Neural progenitor cell (in vitro differentiated cells): ENCODE results near the gene ITGB5. TPM values are rescaled to one million over a fixed set of nuclear protein-coding genes. Genes with fewer than 3 reads are reported as not detected.
"Not testable (repeated sequence)": the region's sequence is repeated elsewhere in the genome, so short reads cannot be mapped to it uniquely, and the experiment has no call there.

Source experiments
- DNase-seq: peaks from one replicate; pipeline ENCODE4 v3.0.0-alpha.2; 2016; ENCODE audit warnings: low spot score
- H2AFZ ChIP-seq: fragments of 200-600 bp; sonication (generic); replicated peaks from 2 replicates; pipeline ENCODE4 v1.6.1; 2016; ENCODE audit warnings: antibody characterized with exemption
- H3F3A ChIP-seq: fragments of 200-600 bp; sonication (generic); 2 replicates; pipeline ENCODE4 v1.6.1; 2016; ENCODE audit warnings: antibody characterized with exemption, low read depth
- H3K27ac ChIP-seq: fragments of 200-600 bp; sonication (generic); 2 replicates; pipeline ENCODE4 v1.5.1; 2016; ENCODE audit warnings: mild to moderate bottlenecking
- H3K27me3 ChIP-seq: fragments of 200-600 bp; sonication (generic); 2 replicates; pipeline ENCODE4 v1.6.1; 2016; ENCODE audit warnings: mild to moderate bottlenecking, moderate library complexity
- H3K36me3 ChIP-seq: fragments of 200-600 bp; sonication (generic); 2 replicates; pipeline ENCODE4 v1.5.1; 2016
- H3K4me1 ChIP-seq: fragments of 200-600 bp; sonication (generic); 2 replicates; pipeline ENCODE4 v1.6.1; 2016; ENCODE audit warnings: mixed run types
- H3K4me2 ChIP-seq: fragments of 200-600 bp; sonication (generic); 2 replicates; pipeline ENCODE4 v1.6.1; 2016
- H3K4me3 ChIP-seq: fragments of 200-600 bp; sonication (generic); 2 replicates; pipeline ENCODE4 v1.5.1; 2016
- H3K79me2 ChIP-seq: fragments of 200-600 bp; sonication (generic); 2 replicates; pipeline ENCODE4 v1.6.1; 2016; ENCODE audit warnings: low read depth
- H3K9ac ChIP-seq: fragments of 200-600 bp; sonication (generic); 2 replicates; pipeline ENCODE4 v1.6.1; 2016
- H3K9me3 ChIP-seq: fragments of 200-600 bp; sonication (generic); 2 replicates; pipeline ENCODE4 v1.5.1; 2016; ENCODE audit warnings: low read depth
- H4K20me1 ChIP-seq: fragments of 200-600 bp; sonication (generic); 2 replicates; pipeline ENCODE4 v1.6.1; 2016; ENCODE audit warnings: low read depth
- H3K27ac Mint-ChIP-seq: 3 replicates; pipeline ENCODE4 v1.8.0; 2021; ENCODE audit warnings: mixed read lengths
- H3K27me3 Mint-ChIP-seq: 2 replicates; pipeline ENCODE4 v1.8.0; 2022; ENCODE audit warnings: low read depth, mild to moderate bottlenecking, inconsistent platforms, moderate library complexity, mixed read lengths; ENCODE audit not compliant: insufficient read depth
- H3K36me3 Mint-ChIP-seq: 3 replicates; pipeline ENCODE4 v1.8.0; 2021; ENCODE audit warnings: mixed read lengths
- H3K4me1 Mint-ChIP-seq: 3 replicates; pipeline ENCODE4 v1.8.0; 2021; ENCODE audit warnings: mixed read lengths
- H3K4me3 Mint-ChIP-seq: 3 replicates; pipeline ENCODE4 v1.8.0; 2021; ENCODE audit warnings: mild to moderate bottlenecking, moderate library complexity, mixed read lengths
- H3K9me3 Mint-ChIP-seq: 3 replicates; pipeline ENCODE4 v1.8.0; 2020; ENCODE audit warnings: mixed read lengths
- EZH2 ChIP-seq: fragments of 200-600 bp; sonication (generic); IDR thresholded peaks from 2 replicates; pipeline ENCODE4 v1.6.1; 2017; ENCODE audit warnings: antibody characterized with exemption, mild to moderate bottlenecking, moderate library complexity
- EZH2phosphoT487 ChIP-seq: fragments of 200-600 bp; sonication (generic); IDR thresholded peaks from 2 replicates; pipeline ENCODE4 v1.6.1; 2017; ENCODE audit warnings: antibody characterized with exemption
- total RNA-seq: library from RNA; depleted of rRNA; stranded (reverse); fragments of >200 nt; gene quantifications from 2 replicates; pipeline ENCODE4 v1.2.3, GENCODE V29; 2015; ENCODE audit warnings: low replicate concordance
- TF ChIP-seq, protein P1 (sequence below): fragments of 200-600 bp; sonication (generic); IDR thresholded peaks from 2 replicates; pipeline ENCODE4 v1.5.1; 2017; ENCODE audit warnings: antibody characterized with exemption, mild to moderate bottlenecking

Gene ITGB5
- total RNA-seq, 1 donor from 2014 or later: 55.8 TPM

DNA sequence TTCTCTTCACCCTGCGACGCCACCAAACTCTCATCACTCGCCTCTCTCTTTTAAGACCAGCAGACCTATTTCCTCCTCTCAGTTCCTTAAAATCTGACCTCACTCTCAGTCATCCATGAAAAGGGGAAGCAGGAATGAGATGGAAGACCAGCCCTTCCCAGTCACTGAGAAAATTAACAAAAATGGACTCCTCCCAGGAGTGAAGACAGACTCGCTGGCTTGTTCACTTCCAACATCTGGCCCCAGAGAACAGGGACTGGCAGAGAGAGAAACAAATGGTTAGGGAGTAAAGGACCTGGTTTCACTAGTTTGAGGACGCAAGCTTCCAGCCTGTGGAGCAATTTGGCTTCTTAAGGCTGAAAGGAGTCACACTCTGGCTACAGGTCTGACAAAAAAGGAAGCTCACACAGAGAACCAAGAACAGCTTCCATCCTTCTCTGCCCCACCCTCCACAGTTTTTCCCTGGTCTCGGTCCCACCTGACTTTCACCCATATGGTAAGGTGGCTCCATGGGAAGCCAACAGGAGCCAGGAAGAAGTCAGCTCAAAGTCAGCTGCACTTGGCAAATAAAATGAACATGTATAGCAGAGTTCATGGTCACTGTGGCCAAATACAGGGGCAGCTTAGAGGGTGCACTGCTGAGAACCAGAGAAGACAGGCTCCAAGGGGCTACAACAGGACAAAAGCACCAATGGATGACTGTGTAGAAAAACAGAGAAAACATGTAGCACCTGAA, 57.2 kb downstream of the ITGB5 start:
- H3K9me3 Mint-ChIP-seq: peaks cover 3% of the 10 kb centered on the region
- no peaks in the 10 kb centered on the region for H3K79me2 ChIP-seq
- H3K27ac ChIP-seq: no peak overlapping the region
- no peak overlapping the region for H3K4me3 Mint-ChIP-seq
- no peak overlapping the region for H2AFZ ChIP-seq
- peaks cover 22% of the 10 kb centered on the region for H3K4me1 ChIP-seq
- no peaks in the 10 kb centered on the region for H3K36me3 ChIP-seq
- TF ChIP-seq, protein P1, sequence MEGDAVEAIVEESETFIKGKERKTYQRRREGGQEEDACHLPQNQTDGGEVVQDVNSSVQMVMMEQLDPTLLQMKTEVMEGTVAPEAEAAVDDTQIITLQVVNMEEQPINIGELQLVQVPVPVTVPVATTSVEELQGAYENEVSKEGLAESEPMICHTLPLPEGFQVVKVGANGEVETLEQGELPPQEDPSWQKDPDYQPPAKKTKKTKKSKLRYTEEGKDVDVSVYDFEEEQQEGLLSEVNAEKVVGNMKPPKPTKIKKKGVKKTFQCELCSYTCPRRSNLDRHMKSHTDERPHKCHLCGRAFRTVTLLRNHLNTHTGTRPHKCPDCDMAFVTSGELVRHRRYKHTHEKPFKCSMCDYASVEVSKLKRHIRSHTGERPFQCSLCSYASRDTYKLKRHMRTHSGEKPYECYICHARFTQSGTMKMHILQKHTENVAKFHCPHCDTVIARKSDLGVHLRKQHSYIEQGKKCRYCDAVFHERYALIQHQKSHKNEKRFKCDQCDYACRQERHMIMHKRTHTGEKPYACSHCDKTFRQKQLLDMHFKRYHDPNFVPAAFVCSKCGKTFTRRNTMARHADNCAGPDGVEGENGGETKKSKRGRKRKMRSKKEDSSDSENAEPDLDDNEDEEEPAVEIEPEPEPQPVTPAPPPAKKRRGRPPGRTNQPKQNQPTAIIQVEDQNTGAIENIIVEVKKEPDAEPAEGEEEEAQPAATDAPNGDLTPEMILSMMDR: no peak
- TF ChIP-seq EZH2 (no peak), EZH2phosphoT487 (no peak)
- H3K4me3 ChIP-seq: no peak overlapping the region
- no peaks in the 10 kb centered on the region for H3K9me3 ChIP-seq
- H3K9ac ChIP-seq: no peak overlapping the region
- H4K20me1 ChIP-seq: peaks cover 6% of the 10 kb centered on the region
- no peak overlapping the region for H3K27ac Mint-ChIP-seq
- no peaks in the 10 kb centered on the region for H3K27me3 ChIP-seq
- H3K4me1 Mint-ChIP-seq: peaks cover 28% of the 10 kb centered on the region
- peaks cover 13% of the 10 kb centered on the region for H3K36me3 Mint-ChIP-seq
- DNase-seq: no peak
- H3F3A ChIP-seq: peaks cover 37% of the 10 kb centered on the region
- H3K4me2 ChIP-seq: no peak overlapping the region
- H3K27me3 Mint-ChIP-seq: no peaks in the 10 kb centered on the region

GRCh38 chr3:124829178-124829818, 57.9 kb downstream of the ITGB5 start:
- Histone ChIP-seq H4K20me1 (peaks cover 2% of the 10 kb centered on the region), H3K79me2 (no peaks in the 10 kb centered on the region), H3K9me3 (no peaks in the 10 kb centered on the region), H3K4me2 (no peak overlapping the region), H3F3A (peaks cover 35% of the 10 kb centered on the region), H3K27ac (no peak overlapping the region), H2AFZ (no peak overlapping the region), H3K4me1 (peaks cover 18% of the 10 kb centered on the region), H3K36me3 (no peaks in the 10 kb centered on the region), H3K9ac (no peak overlapping the region), H3K27me3 (no peaks in the 10 kb centered on the region), H3K4me3 (no peak overlapping the region)
- TF ChIP-seq EZH2 (no peak), EZH2phosphoT487 (no peak)
- TF ChIP-seq, protein P1: no peak
- no peaks in the 10 kb centered on the region for H3K27me3 Mint-ChIP-seq
- peaks cover 23% of the 10 kb centered on the region for H3K4me1 Mint-ChIP-seq
- peaks cover 3% of the 10 kb centered on the region for H3K9me3 Mint-ChIP-seq
- peaks cover 16% of the 10 kb centered on the region for H3K36me3 Mint-ChIP-seq
- no peak overlapping the region for H3K4me3 Mint-ChIP-seq
- no peak overlapping the region for H3K27ac Mint-ChIP-seq
- no peak for DNase-seq

- not testable (repeated sequence) for H2AFZ ChIP-seq, H3K4me3 Mint-ChIP-seq, H3K9me3 Mint-ChIP-seq, H3K9me3 ChIP-seq, H3K36me3 ChIP-seq, H3K9ac ChIP-seq, H3K27me3 ChIP-seq, H3K79me2 ChIP-seq, H4K20me1 ChIP-seq, H3K4me3 ChIP-seq, H3K27me3 Mint-ChIP-seq
- H3K4me2 ChIP-seq: peak overlapping the region; percentile 47
- Mint-ChIP-seq H3K4me1 (peaks cover 17% of the 10 kb centered on the region), H3K36me3 (peaks cover 16% of the 10 kb centered on the region), H3K27ac (peak overlapping the region; percentile 6)
- TF ChIP-seq, protein P1: peak; percentile 66
- H3K4me1 ChIP-seq: peaks cover 18% of the 10 kb centered on the region
- peak overlapping the region; percentile 31 for H3K27ac ChIP-seq
- H3F3A ChIP-seq: peaks cover 35% of the 10 kb centered on the region
- DNase-seq: peak; percentile 73
Measured at GRCh38 chr3:124827476-124828206, 59.5 kb downstream of the ITGB5 start.
